ENCODE results near the gene FAM200B. TPM values are rescaled to one million over a fixed set of nuclear protein-coding genes. Genes with fewer than 3 reads are reported as not detected.
"Not testable (repeated sequence)": the region's sequence is repeated elsewhere in the genome, so short reads cannot be mapped to it uniquely, and the experiment has no call there.

FAM200B gene
- total RNA-seq, 2 donors from 2014 or later = 30.9 to 35.4 TPM

GRCh38 chr4:15717657-15718416 is 36.2 kb downstream of the FAM200B start:
- intact Hi-C loops (cut with DNase I) = no loop called here
- no peak for ATAC-seq
- no peak for DNase-seq

- DNase-seq = no peak
- intact Hi-C loops (cut with DNase I) = no loop called here
These were observed 36.8 kb downstream of the FAM200B start for GRCh38 chr4:15718465-15718864.

GRCh38 chr4:15718959-15719358 is 37.3 kb downstream of the FAM200B start:
- no peak for DNase-seq
- ATAC-seq = no peak
- intact Hi-C loops (cut with DNase I) = no loop called here

More at GRCh38 chr4:15718465-15718864, 36.8 kb downstream of the FAM200B start:
- ATAC-seq = no peak

- DNase-seq (no peak), ATAC-seq (peak in 1 of 2 donors; percentile 11)
These were observed 37.9 kb downstream of the FAM200B start for GRCh38 chr4:15719506-15719905.

GRCh38 chr4:15720851-15721250 is 39.2 kb downstream of the FAM200B start:
- no peak for DNase-seq
- intact Hi-C loops (cut with DNase I) = no loop called here
- no peak for ATAC-seq

More at GRCh38 chr4:15719506-15719905, 37.9 kb downstream of the FAM200B start:
- intact Hi-C loops (cut with DNase I) = no loop called here

GRCh38 chr4:15725608-15726007 is 44.0 kb downstream of the FAM200B start:
- DNase-seq (no peak), ATAC-seq (peak in 1 of 2 donors; percentile 63)
- intact Hi-C loops (cut with DNase I) = no loop called here

- ATAC-seq (peak; percentile 21 to 44), DNase-seq (no peak)
- intact Hi-C loops (cut with DNase I) = loop anchor here in 1 of 2 donors (5.0 kb wide), 1 partner anchor 227 kb away; no protein-coding TSS in a partner anchor
These were observed 48.4 kb downstream of the FAM200B start for GRCh38 chr4:15729910-15730533.

GRCh38 chr4:15733061-15733460 is 51.4 kb downstream of the FAM200B start:
- not testable (repeated sequence) for ATAC-seq, DNase-seq
- intact Hi-C loops (cut with DNase I) = loop anchor here in 1 of 2 donors (5.0 kb wide), 1 partner anchor 224 kb away; no protein-coding TSS in a partner anchor

GRCh38 chr4:15735536-15735935 is 53.9 kb downstream of the FAM200B start:
- DNase-seq (no peak), ATAC-seq (peak in 1 of 2 donors; percentile 50)
- intact Hi-C loops (cut with DNase I) = no loop called here

GRCh38 chr4:15736514-15737050 is 55.0 kb downstream of the FAM200B start:
- intact Hi-C loops (cut with DNase I) = no loop called here
- ATAC-seq (no peak), DNase-seq (no peak)

- no peak for DNase-seq
- ATAC-seq = no peak
- intact Hi-C loops (cut with DNase I) = no loop called here
These were observed 55.6 kb downstream of the FAM200B start for GRCh38 chr4:15737255-15737654.

- ATAC-seq (no peak), DNase-seq (no peak)
- intact Hi-C loops (cut with DNase I) = no loop called here
These were observed 57.2 kb downstream of the FAM200B start for GRCh38 chr4:15738877-15739276.

Other genes with a start within 250 kb of the FAM200B start
- 10 to 100 TPM in 1 of 2 donors, 1 to 10 TPM in 1; 7.0 to 12.9 TPM for gene CC2D2A, start 211.9 kb upstream of the FAM200B start, total RNA-seq
- 10 to 100 TPM; 69.1 to 71.0 TPM for gene FBXL5, start 26.5 kb upstream of the FAM200B start, total RNA-seq
- gene BST1, start 21.2 kb downstream of the FAM200B start, total RNA-seq = 10 to 100 TPM in 1 of 2 donors, 1 to 10 TPM in 1; 8.7 to 11.0 TPM
- gene CD38, start 96.5 kb downstream of the FAM200B start, total RNA-seq = 1 to 10 TPM; 5.7 to 6.9 TPM